ENCODE measurements around the gene DECR2.
"Not testable (repeated sequence)": the region's sequence is repeated elsewhere in the genome, so short reads cannot be mapped to it uniquely, and the experiment has no call there.

The DECR2 gene

GRCh38 chr16:376817-377418 is 24.8 kb upstream of the DECR2 start:
- Histone ChIP-seq H3K27ac (ENCODE audit: low read depth, low read length) (no peak overlapping the region), H3K9ac (ENCODE audit: low read length) (no peak overlapping the region), H3K4me3 (ENCODE audit: low read depth in 1 of 2, low read length in 2 of 2) (no peak overlapping the region), H3K4me1 (ENCODE audit: insufficient read depth, low read length) (peaks cover 13% of the 10 kb centered on the region), H3K27me3 (ENCODE audit: control insufficient read depth in 1 of 2, insufficient read depth in 2 of 2, low read length in 2 of 2) (no peaks in the 10 kb centered on the region), H3K36me3 (ENCODE audit: insufficient read depth, low read length) (peaks cover 23% of the 10 kb centered on the region), H3K9me3 (ENCODE audit: low read length) (no peaks in the 10 kb centered on the region)

- H3K36me3 ChIP-seq (ENCODE audit: insufficient read depth, low read length): peaks cover 18% of the 10 kb centered on the region
- no peak overlapping the region for H3K9ac ChIP-seq (ENCODE audit: low read length)
- H3K4me1 ChIP-seq (ENCODE audit: insufficient read depth, low read length): peaks cover 13% of the 10 kb centered on the region
- H3K4me3 ChIP-seq (ENCODE audit: low read depth in 1 of 2, low read length in 2 of 2): no peak overlapping the region
- no peaks in the 10 kb centered on the region for H3K27me3 ChIP-seq (ENCODE audit: control insufficient read depth in 1 of 2, insufficient read depth in 2 of 2, low read length in 2 of 2)
- no peaks in the 10 kb centered on the region for H3K9me3 ChIP-seq (ENCODE audit: low read length)
- H3K27ac ChIP-seq (ENCODE audit: low read depth, low read length): no peak overlapping the region
Measured at GRCh38 chr16:377419-377951, 24.2 kb upstream of the DECR2 start.

GRCh38 chr16:378113-378820 is 23.4 kb upstream of the DECR2 start:
- H3K4me1 ChIP-seq (ENCODE audit: insufficient read depth, low read length): peaks cover 20% of the 10 kb centered on the region
- H3K36me3 ChIP-seq (ENCODE audit: insufficient read depth, low read length): peaks cover 18% of the 10 kb centered on the region
- H3K9me3 ChIP-seq (ENCODE audit: low read length); H3K9ac ChIP-seq (ENCODE audit: low read length); H3K4me3 ChIP-seq (ENCODE audit: low read depth in 1 of 2, low read length in 2 of 2); H3K27me3 ChIP-seq (ENCODE audit: control insufficient read depth in 1 of 2, insufficient read depth in 2 of 2, low read length in 2 of 2); H3K27ac ChIP-seq (ENCODE audit: low read depth, low read length): not testable (repeated sequence)

- Histone ChIP-seq H3K9ac (ENCODE audit: low read length) (no peak overlapping the region), H3K9me3 (ENCODE audit: low read length) (no peaks in the 10 kb centered on the region), H3K36me3 (ENCODE audit: insufficient read depth, low read length) (peaks cover 18% of the 10 kb centered on the region), H3K27ac (ENCODE audit: low read depth, low read length) (no peak overlapping the region), H3K4me1 (ENCODE audit: insufficient read depth, low read length) (peaks cover 25% of the 10 kb centered on the region), H3K27me3 (ENCODE audit: control insufficient read depth in 1 of 2, insufficient read depth in 2 of 2, low read length in 2 of 2) (no peaks in the 10 kb centered on the region), H3K4me3 (ENCODE audit: low read depth in 1 of 2, low read length in 2 of 2) (no peak overlapping the region)
Measured at GRCh38 chr16:378821-379182, 22.9 kb upstream of the DECR2 start.

GRCh38 chr16:379183-379960 is 22.3 kb upstream of the DECR2 start:
- H3K36me3 ChIP-seq (ENCODE audit: insufficient read depth, low read length): peaks cover 17% of the 10 kb centered on the region
- no peak overlapping the region for H3K27ac ChIP-seq (ENCODE audit: low read depth, low read length)
- no peaks in the 10 kb centered on the region for H3K9me3 ChIP-seq (ENCODE audit: low read length)
- no peaks in the 10 kb centered on the region for H3K27me3 ChIP-seq (ENCODE audit: control insufficient read depth in 1 of 2, insufficient read depth in 2 of 2, low read length in 2 of 2)
- no peak overlapping the region for H3K4me3 ChIP-seq (ENCODE audit: low read depth in 1 of 2, low read length in 2 of 2)
- no peak overlapping the region for H3K9ac ChIP-seq (ENCODE audit: low read length)
- H3K4me1 ChIP-seq (ENCODE audit: insufficient read depth, low read length): peaks cover 26% of the 10 kb centered on the region

- Histone ChIP-seq H3K4me3 (ENCODE audit: low read depth in 1 of 2, low read length in 2 of 2) (peak overlapping the region in 1 of 2 donors; percentile 52), H3K4me1 (ENCODE audit: insufficient read depth, low read length) (peaks cover 26% of the 10 kb centered on the region), H3K27ac (ENCODE audit: low read depth, low read length) (no peak overlapping the region), H3K9me3 (ENCODE audit: low read length) (no peaks in the 10 kb centered on the region), H3K36me3 (ENCODE audit: insufficient read depth, low read length) (peaks cover 10% of the 10 kb centered on the region), H3K27me3 (ENCODE audit: control insufficient read depth in 1 of 2, insufficient read depth in 2 of 2, low read length in 2 of 2) (no peaks in the 10 kb centered on the region), H3K9ac (ENCODE audit: low read length) (no peak overlapping the region)
Measured at GRCh38 chr16:379961-380761, 21.5 kb upstream of the DECR2 start.

- H3K9me3 ChIP-seq (ENCODE audit: low read length): no peaks in the 10 kb centered on the region
- no peak overlapping the region for H3K9ac ChIP-seq (ENCODE audit: low read length)
- H3K4me3 ChIP-seq (ENCODE audit: low read depth in 1 of 2, low read length in 2 of 2): peak overlapping the region; percentile 52 to 55
- peaks cover 10% of the 10 kb centered on the region for H3K36me3 ChIP-seq (ENCODE audit: insufficient read depth, low read length)
- peak overlapping the region; percentile 47 for H3K27ac ChIP-seq (ENCODE audit: low read depth, low read length)
- no peaks in the 10 kb centered on the region for H3K27me3 ChIP-seq (ENCODE audit: control insufficient read depth in 1 of 2, insufficient read depth in 2 of 2, low read length in 2 of 2)
- peaks cover 26% of the 10 kb centered on the region for H3K4me1 ChIP-seq (ENCODE audit: insufficient read depth, low read length)
Measured at GRCh38 chr16:380762-381011, 21.0 kb upstream of the DECR2 start.

GRCh38 chr16:381012-381788 is 20.5 kb upstream of the DECR2 start:
- Histone ChIP-seq H3K36me3 (ENCODE audit: insufficient read depth, low read length) (peaks cover 7% of the 10 kb centered on the region), H3K27me3 (ENCODE audit: control insufficient read depth in 1 of 2, insufficient read depth in 2 of 2, low read length in 2 of 2) (no peaks in the 10 kb centered on the region), H3K27ac (ENCODE audit: low read depth, low read length) (peak overlapping the region; percentile 47), H3K9ac (ENCODE audit: low read length) (no peak overlapping the region), H3K4me1 (ENCODE audit: insufficient read depth, low read length) (peaks cover 30% of the 10 kb centered on the region), H3K9me3 (ENCODE audit: low read length) (no peaks in the 10 kb centered on the region), H3K4me3 (ENCODE audit: low read depth in 1 of 2, low read length in 2 of 2) (peak overlapping the region; percentile 52 to 55)

GRCh38 chr16:381789-382717 is 19.6 kb upstream of the DECR2 start, which contains the start of gene PGAP6:
PGAP6 (minus strand) TSS chr16:381978; CDS start chr16:381821, 157 bp downstream.
- Histone ChIP-seq H3K9me3 (ENCODE audit: low read length) (no peaks in the 10 kb centered on the region), H3K4me1 (ENCODE audit: insufficient read depth, low read length) (peaks cover 33% of the 10 kb centered on the region), H3K36me3 (ENCODE audit: insufficient read depth, low read length) (no peaks in the 10 kb centered on the region), H3K27ac (ENCODE audit: low read depth, low read length) (peak within 1 kb of the TSS; percentile 82), H3K9ac (ENCODE audit: low read length) (peak within 1 kb of the TSS; percentile 39), H3K4me3 (ENCODE audit: low read depth in 1 of 2, low read length in 2 of 2) (peak within 1 kb of the TSS; percentile 83 to 92), H3K27me3 (ENCODE audit: control insufficient read depth in 1 of 2, insufficient read depth in 2 of 2, low read length in 2 of 2) (no peaks in the 10 kb centered on the region)

All from muscle layer of colon (tissue), 2 donors.